Right kidney (tissue), 1 donor: ENCODE measurements around the gene SRC.
A peak's percentile ranks its signal among the peaks of the same experiment; 100 is the strongest.

Experiments
- DNase-seq: peaks from one replicate; pipeline ENCODE4 v3.0.0-alpha.2; 2016

Gene SRC

DNA sequence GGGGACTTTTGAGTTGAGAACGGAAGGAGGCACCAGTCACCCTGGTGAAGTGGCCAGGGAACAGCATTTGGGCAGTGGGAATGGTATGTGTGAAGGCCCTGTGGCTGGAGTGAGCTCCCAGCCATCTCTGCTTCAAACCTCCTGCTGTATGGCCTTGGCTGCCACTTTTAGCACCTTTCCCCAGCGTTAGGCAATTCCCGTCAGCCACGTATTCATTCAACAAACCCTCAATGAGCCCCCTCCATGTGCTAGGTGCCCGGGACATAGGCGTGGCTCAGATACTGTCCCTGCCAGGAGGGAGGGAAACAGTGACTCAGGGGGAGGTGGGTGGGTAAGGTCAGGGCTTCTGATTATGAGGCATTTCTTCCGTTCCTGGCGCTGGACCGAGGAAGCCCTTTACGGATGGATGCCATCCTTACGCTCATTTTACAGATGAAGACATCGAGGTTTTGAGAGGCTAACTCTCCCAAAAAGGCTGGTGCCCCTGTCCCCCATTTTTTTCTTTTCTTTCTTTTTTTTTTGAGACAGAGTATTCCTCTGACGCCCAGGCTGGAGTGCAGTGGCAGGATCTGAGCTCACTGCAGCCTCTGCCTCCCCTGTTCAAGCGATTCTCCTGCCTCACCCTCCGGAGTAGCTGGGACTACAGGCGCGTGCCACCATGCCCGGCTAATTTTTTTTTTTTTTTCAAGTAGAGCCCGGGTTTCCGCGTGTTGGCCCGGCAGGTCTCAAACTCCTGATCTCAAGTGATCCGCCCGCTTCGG, 37.5 kb downstream of the SRC start:
- DNase-seq, result no peak

DNA sequence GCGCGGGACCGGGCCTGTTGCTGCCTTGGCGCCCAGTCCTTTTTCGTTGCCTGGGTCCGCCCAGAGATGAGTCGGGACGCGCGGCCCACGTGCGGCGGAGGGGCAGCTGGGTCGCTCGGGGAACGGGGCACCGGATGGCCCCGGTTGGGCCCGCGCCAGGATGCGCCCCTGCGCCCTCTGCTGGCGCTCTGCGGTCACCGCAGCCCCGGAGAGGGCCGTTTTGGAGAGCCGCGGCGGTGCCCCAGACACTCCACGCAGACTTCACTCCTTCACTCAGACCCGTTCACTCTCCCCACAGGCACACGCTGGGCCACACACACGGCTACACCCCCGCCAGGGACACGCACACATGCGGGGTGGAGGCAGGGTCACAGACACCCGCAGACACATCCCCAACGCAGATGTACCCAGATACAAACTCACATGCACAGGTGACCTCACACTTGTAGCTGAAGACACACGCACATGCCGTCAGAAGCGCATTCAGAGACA, 38.8 kb downstream of the SRC start:
- peak; percentile 73 for DNase-seq

DNA sequence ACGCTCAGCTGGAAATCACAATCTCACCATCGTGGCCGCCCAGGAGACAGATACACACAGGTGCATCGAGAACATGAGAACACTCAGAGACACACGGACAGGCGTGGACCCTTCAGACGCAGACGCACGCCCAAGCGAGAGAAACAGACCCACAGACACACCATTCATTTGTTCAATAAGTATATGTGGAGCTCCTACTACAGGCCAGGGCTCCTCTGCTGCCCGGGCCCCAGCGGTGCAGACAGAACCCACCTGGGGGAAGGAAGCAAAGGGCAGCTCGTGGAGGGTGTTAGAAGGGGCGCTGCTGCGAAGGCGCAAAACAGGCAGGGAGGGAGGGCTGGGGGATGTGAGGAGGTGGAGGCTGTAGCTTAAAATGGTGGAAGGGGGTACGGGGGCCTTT, 39.2 kb downstream of the SRC start:
- no peak for DNase-seq

DNA sequence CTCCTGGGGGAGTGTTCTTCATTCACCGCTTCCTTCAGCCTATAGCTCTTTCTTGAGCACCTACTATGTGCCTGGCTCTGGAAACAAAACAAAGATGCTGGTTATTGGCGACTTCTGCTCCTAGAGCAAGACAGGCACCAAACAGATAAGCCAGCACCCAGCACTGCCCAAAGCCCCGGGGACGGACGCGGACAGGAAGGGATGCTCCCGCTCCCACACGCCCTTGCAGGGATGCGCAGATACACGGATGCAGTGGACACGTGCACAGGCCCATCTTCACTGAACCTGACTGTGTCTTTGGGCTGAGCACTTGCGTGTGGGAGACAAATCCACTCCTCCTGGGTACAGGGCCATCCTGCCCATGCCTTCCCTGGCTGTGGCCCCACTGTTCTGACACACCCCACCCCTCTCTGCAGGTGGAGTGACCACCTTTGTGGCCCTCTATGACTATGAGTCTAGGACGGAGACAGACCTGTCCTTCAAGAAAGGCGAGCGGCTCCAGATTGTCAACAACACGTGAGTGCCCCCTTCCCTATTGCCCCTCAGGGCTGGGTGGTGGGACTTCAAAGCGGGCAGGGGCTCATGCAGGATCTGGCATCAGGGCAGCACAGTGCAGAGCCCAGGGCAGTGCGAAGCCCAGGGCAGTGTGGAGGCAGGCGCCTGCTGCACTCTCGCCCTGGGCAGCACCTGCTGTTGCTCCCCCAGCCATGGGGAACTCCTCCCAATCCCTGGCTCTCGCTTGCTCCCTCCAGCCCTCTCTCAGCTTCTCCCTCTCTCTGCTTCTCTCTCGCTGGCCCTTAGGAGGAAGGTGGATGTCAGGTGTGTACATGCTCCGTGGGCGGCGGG, 39.9 kb downstream of the SRC start:
- DNase-seq, result no peak

DNA sequence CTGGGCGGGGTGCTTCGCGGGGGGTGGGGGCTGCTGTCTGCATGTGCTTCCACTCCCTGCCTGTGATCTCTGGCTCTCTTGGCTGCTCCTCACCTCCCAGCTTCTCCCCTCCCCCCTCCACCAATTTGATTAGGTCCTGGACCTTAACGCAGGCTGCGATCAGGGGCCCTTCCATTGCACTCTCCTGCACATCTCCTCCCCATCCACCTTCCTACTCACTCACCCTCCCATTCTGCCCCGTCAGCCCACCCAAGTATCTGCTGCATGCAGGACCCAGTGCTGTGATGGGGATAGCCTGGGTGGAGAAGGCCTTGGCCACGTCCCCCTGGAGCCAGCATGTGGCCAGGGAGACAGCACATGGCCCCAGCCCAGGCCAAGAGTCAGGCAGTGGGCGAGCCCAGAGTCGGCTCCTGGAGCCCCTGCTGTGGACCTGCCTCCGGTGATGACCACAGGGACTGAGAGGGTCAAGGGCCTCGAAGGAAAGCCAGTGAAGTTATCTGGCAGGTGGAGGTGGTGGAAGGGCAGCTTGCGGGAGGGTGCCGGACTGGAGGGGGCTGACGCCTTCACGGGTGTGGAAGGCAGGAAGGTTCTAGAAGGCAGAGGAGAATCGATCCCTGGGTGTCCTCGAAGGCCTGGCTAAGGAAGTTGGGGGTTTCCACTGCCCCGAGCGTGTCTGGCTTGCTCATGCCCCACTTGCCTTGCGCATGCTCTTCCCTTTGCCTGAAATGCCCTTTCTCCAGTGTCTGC, 40.7 kb downstream of the SRC start:
- no peak for DNase-seq

DNA sequence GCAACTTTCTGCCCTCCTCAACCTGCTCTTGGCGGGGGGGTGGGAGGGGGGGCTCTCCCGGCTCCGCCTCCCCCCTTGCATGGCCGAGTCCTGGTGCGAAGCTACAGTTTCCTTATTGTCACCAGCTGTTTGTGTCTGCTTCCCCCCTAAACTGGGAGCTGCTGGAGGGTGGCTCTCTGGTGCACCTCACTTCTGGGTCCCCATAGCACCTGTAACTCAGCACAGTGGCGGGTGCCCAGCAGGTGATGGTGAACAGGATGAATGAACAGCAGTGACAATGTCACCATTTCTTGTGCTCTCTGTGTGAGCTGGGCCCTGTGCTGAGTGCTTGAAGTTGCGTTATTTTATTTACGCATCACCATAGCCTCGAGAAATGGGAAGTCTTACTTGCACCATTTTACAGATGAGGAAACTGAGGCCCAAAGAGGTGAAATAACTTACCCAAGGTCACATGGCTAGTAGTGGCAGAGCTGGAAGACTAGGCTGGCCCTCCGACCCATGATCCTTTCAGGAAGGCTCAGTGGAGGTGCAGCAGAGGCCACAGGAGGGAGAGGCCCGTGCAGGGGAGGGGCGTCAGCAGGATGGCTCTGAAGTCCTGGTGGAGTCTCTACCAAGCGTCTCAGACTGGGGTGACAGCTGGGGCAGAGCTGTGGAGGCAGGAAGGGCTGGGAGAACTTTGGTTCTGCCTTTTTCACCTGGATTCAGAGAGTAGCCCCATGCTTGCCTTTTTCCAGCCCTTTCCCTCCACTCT, 41.8 kb downstream of the SRC start:
- no peak for DNase-seq

DNA sequence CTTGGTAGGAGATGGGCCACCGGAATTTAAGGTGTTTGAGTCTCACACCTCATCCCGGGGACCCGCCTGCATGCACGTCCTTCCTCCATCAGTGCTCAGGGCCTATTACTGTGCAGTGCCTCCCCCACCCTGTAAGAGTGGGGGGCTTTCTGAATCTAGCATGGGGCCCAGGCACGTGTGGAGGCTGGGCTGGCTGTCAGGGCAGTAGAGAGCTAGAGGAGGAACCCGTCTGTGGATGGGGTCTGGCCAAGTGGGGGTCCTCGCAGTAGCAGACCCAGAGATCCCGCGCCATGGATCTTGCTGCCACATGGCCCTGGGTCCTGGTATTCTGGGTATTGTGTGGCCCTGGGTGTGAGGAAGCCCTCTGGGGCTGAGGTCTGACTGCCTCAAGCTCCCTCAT, 42.9 kb downstream of the SRC start:
- DNase-seq, result no peak

DNA sequence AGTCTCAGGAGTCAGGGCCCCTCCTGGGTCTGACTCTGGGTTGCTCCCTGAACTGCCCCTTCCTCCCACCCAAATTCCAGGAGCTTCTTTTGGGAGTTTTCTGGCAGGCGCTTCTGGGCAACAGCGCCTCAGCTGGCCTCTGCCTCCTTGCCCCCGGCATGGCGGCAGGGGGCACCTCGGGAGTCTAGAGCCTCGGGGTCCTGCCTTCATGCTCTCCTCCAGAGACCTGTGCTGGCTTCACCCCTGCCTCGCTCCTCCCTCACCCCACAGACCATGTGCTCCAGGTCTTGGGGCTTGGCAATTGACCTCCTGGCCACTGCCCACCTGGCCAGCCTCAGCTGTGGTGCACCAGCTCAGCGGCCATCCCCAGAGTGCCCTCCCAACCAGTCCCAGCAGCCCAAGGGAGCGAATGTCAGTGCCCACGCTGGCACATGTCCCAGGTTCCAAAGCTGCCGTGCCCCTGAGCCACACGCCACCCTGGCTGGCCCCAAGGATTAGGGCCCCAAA, 43.4 kb downstream of the SRC start:
- no peak for DNase-seq

DNA sequence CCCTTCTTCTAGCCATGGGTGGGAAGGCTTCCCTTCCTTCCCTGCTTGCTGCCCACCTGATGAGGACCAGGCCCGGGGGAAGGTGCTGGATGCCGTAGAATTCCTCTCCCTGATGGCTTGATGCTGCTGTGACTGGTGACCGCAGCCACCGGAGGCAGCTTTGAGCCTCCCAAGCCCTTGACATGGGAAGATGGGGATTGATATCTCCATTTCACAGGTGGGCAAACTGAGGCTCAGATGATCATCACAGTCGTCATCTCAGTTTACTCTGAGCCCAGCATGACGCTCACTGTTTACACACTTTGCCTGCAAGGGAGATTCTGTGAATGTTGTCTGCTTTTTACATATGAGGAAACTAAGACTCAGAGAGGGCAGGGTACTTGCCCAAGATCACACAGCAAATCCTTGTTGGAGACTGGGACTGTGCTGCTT, 43.9 kb downstream of the SRC start:
- no peak for DNase-seq

DNA sequence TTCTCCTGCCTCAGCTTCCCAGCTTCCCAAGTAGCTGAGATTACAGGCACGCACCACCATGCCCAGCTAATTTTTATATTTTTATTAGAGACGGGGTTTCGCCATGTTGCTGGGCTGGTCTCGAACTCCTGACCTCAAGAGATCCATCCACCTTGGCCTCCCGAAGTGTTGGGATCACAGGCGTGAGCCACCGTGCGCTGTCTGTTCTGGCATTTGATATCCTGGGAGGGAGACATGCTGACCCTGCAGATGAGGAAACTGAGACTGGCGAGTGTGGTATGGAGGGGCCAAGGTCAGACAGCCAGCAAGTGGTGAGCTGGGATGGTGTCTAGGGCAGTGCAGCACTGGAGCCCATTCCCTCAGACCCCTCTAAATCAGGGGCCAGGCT, 44.6 kb downstream of the SRC start:
- no peak for DNase-seq

DNA sequence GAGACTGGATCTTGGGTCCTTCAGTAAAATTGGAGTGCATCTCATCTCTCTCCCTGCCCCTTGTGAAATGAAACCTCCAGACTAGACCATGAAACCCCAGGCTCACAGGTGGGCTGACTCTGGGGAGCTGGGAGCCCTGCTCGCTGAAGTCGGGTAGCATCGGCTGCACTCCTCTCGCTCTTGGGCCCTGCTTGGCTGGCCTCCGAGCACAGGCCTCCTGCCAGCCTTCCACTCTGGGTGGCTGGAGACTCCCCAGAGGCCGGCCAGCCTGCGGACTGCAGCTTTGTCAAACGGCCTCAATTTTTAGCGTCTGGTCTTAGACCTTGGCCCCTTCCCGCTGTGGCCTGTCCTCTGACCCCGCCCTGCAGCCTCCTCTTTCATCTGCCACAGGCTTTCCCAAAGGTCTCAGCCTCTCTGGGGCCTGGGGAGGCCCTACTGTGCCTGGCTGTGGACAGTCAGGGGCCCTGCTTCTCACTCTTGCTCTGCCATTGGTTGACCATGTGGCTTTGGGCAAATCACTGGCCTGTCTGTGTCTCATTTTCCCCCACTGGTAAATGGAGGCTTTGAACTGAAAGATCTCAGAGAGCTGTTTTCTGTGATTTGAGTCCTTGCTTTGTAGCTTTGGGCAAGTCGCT, 45.1 kb downstream of the SRC start:
- DNase-seq, result no peak

DNA sequence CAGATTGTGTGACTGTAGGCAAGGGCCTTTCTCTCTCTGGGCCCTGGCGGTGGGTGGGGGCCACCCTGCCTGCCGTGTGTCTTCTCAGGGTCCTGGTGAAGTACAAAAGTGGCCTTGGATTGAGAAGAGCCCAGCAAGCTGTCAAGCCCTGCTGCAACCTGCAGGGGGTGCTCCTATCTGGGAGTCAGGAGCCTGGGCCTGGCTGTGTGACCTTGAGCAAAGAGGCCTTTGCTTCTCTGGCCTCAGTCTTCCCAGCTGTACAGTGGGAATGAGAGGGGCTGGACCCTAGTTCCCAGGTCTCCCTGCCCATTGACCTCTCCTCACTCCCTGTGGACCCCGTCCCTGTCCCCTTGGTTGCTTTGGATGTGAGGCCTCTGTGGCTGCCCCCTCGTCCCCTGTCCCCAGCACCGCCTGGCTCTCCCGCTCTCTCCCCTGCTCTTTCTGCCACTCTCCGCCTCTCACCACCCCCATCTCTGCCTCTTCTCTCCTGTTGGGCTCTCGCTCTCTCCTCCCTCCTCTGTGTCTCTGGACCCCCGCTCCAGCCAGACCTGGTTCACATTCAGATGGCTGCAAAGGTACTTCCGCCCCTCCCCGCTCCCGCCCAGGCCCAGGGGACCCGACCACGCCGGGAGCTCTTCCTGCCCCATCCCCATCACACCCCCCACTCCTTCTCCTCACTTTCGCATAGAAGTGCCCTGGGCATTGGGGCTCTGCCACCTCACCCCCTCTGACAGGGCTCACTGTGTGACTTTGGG, 46.7 kb downstream of the SRC start:
- DNase-seq, result peak; percentile 3

DNA sequence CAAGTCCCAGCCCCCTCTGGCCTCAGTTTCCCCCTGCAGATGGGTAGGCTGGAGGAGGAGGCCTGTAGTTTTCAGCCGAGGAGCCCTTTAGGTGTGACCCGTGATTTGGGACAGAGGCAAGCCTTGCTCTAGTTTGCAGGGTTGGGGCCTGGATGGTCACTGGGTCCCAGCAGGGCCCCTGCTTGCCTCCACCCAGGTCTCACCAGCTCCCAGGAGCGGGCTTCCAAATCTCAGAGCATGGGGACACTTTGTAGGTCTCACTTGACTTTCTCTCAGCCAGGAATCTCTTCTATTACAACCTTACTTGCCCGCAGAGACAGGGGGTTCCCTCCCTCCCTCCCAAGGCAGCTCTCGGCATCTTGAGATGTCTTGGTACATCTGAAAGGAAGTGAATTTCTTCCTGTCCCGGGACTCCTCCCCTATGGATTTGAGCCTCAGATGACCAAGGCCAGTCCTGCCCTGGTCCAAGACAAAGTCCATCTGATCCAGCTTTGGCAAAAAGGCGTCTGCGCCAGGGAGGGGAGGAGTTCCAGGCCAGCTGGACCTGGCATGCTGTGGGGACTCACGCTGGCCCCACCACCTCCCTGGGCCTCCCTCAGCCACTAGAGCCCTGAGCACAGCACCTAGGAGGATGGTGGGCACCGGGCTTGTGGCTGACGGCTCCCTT, 47.4 kb downstream of the SRC start:
- no peak for DNase-seq

DNA sequence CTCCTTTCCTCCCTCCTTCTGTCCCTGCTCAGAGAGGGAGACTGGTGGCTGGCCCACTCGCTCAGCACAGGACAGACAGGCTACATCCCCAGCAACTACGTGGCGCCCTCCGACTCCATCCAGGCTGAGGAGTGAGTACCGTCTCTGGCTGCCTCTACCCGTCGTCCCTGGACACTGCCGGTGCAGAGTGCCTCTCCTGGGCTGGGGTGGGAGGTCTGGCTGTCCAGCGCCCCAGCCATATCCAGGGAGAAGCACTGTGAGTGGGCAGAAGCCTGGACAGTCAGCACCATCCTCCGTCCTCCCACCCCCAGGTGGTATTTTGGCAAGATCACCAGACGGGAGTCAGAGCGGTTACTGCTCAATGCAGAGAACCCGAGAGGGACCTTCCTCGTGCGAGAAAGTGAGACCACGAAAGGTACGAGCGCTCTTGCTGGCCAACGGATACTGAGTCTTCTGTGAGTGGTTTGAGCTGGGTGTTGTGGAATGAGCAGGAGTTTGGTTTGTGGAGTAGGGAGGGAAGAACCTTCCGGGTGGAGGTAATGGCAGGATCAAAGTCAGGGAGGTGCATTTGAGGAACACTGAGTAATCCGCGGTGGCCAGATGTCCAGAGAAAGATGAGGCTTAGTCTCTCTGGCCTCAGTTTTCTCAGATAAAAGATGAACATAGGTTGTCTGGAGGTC, 48.1 kb downstream of the SRC start:
- DNase-seq, result no peak

DNA sequence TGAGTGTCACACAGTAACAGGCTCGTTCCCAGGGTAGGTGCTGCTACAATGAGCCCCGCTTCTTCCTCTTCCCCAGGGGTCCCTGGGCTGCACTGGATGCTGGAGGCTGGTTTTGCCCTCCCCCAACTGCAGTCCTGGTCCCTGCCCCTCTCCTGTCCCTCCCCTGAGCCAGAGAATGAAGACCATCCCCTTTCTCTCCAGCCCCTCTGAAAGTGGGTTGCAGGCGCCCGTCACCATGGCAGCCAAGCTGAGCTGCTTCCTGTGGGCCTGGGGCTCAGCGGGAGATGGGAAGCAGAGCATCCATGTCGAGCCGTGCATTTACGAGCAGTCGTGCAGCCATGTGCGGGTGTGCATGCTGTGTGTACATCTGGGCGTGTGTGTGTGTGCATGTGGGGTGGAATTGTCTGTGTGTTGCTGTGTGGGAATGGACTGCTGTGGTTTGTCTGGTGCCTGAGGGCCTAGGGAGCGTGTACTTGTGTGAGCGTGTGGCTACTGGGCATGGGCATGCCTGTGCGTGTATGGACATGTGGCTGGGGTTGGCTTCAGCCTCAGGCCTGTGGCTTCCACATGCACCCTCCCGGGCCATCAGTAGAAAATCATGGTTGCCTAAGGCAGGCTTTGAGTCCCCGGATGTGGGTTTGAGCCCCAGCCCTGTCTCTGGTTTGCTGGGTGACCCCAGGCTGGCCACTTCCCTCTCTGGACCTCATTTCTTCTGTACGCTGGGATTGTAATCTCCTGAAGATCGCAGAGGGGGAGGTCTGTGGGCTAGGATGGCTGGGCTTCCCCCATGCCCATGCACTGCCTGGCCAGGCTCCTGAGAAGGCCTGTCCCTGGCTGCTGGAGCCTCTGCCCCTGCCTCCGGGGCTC, 48.8 kb downstream of the SRC start:
- DNase-seq, result no peak

DNA sequence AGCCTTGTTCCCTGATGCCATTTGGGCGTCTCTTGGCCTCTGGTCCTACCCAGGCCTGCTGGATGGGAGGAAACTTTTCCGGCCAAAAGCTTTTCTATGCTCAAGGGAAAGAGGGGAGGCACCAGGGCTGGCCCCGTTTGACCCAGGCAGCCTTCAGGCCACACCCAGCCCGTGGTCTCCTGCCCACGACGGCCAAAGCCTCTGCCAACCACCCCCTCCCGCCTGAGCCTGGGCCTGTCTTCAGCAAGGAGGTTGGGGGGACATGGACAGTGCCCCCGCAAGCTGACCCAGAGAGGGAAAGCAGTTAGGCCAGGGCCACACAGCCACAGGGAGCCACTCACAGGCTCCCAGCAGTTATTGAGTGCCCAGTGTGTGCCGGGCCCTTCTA, 49.5 kb downstream of the SRC start:
- no peak for DNase-seq

DNA sequence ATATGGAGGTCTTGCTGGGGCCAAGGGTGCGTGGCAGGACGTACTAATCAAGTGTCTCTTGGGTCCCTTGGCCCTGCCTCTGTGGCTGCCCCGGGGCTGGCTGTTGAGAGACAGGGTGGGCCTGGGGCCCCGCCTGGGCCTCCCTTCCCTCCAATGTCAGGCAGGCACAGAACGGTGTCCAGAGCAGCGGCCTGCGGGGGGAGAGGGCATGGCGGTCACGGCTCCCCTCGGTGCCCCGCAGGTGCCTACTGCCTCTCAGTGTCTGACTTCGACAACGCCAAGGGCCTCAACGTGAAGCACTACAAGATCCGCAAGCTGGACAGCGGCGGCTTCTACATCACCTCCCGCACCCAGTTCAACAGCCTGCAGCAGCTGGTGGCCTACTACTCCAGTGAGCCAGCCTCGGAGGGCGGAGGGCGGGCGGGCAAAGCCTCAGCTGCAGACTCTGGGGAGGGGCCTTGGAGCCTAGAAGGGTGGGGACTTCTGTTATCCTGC, 50.0 kb downstream of the SRC start:
- DNase-seq, result peak; percentile 62

DNA sequence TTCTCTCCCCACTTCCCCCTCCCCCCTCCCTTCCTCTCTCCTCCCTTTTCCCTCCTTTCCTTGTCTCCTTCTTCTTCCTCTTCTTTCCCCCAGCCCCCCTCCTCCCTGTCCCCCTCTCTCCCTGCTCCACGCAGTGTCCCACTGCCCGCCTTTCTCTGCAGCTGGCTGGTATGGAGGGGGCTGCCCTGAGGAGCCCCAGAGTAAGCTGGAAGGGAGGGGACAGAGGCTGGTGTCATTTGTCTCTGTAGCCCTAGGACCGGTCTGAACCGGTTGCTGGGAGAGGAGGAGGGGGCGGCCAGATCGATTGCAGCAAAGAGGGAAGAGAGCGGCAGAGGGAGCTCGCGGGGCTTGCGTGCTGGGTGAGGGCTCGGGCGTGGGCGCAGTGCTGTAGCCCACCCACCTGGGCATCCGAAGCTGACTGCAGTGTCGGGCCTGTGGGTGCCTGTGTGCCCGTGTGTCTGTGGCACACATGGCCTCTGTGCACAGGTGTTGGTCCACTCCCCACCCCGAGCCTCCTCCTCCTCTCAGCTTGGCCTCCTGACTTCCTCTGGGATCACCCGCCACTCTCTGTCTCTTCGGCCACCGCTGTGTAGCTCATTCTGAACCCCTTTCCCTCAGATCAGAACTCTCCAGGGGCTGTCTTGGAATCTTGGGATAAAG, 50.6 kb downstream of the SRC start:
- DNase-seq, result peak; percentile 79
